Mucosa of gallbladder (tissue), 1 donor: ENCODE measurements around the gene ZBTB32. TPM values are rescaled to one million over a fixed set of nuclear protein-coding genes. Genes with fewer than 3 reads are reported as not detected.

ENCODE experiments used
- DNase-seq: peaks from one replicate; pipeline ENCODE4 v3.0.0-alpha.2; 2020; ENCODE audit warnings: low spot score
- total RNA-seq: library from RNA; stranded (reverse); gene quantifications from one replicate; pipeline ENCODE4 v1.2.1, GENCODE V29; 2021
- donor health status: DM: no; HTN: no; CAD: no.

The ZBTB32 gene
- total RNA-seq, 1 donor from 2014 or later, result 0.43 TPM

DNA sequence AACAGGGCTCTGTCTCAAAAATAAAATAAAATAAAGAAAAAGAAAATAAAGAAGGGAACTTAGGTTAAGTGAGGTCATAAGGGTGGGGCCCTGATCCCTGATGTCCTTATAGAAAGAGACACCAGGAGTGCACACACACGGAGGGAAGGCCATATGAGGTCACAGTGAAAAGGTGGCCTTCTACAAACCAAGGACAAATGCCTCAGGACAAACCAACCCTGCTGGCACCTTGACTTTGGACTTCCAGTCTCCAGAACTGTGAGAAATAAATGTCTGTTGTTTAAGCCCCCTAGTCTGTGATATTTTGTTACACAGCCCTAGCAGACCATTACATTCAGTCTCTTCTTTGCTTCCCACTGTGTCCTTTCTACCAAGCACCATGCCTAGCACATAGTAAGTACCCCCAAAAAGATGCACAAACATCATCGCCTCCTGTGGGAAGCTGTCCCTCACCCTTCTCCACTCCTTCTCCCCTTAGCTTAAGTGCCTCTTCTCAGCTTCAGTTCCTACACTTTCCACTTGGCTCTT lies 8.4 kb upstream of the ZBTB32 start:
- DNase-seq, result no peak

DNA sequence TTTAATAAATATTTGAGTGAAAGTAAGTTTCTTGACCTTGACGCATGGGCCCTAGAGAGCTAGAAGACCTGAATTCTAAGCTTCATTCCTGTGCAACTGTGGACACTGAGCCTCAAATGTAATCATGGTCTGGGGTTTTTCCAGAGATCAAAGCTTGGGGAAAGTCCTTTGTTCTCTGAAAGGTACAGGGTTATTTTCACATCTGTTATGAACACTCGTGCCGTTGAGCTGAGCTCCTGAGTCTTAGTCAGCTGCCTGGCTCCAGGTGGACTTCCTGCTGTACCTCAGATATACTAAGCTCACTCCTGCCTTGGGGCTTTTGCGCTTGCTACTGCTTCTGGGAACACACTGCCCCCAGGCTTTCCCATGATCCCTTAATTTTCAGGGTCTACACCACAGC lies 7.5 kb upstream of the ZBTB32 start:
- no peak for DNase-seq

- peak; percentile 96 for DNase-seq
Observed at GRCh38 chr19:35702223-35703012, 1.9 kb upstream of the ZBTB32 start.

DNA sequence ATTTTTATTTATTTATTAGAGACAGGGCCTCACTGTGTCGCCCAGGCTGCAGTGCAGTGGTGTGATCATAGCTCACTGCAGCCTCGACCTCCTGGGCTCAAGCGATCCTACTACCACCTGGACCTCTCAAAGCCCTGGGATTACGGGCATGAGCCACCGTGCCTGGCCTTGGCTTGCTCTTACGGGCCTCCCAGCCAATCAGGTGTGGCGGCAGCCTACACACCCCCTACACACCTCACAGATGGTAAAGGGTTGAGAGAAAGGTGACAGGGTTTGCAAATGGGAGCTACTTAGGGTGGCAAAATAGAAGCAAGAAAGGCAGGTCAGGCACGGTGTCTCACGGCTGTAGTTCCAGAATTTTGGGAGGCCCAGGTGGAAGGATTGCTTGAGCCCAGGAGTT lies 1.0 kb upstream of the ZBTB32 start:
- DNase-seq, result no peak

GRCh38 chr19:35708391-35708790 lies 4.0 kb downstream of the ZBTB32 start:
- DNase-seq, result no peak

GRCh38 chr19:35710784-35711723 lies 6.7 kb downstream of the ZBTB32 start:
- DNase-seq, result no peak

DNA sequence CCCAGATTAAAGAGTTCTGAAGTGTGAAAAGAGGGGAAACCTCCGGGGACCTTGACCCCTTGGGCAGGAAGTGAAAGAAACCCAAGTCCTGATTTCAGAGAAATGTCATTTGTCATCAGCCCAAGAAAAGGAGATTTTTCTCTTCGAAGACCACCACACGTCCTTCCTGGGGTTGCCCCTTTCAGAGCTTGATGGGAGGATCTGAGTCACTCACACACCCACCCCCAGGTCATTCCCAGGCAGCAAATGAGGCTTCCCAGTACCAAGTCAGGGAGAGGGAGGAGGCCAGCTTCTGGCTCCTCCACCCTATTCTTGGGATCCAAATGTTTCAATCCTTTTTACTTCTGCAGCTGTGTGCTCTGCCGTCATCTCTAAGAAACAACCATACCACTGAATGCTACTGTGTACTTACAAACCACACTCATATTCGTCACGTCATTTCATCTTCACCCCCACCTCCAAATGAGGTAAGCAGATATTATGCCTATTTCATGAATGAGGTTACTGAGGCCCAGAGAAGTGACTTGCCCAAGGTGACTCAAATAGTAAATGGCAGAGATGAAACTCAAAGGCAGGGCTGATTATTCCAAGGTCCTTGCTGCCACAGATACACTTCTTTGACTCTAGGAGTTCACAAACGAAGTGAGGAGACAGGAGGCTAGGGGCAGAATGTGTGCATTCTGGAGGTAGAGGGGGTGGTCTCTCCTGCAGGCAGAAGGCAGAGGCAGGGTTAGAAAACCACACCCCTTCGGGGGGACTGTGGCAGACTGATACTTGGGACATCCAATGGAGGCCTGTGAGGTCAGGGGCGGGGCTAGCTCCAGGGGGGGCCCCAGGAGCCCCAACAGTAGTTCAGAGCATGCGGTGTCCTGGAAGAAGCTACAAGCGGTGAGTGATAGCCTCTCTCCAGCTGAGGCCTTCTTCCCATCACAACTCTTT lies 8.5 kb downstream of the ZBTB32 start:
- DNase-seq, result no peak

GRCh38 chr19:35713506-35713850 lies 9.1 kb downstream of the ZBTB32 start:
- no peak for DNase-seq

DNA sequence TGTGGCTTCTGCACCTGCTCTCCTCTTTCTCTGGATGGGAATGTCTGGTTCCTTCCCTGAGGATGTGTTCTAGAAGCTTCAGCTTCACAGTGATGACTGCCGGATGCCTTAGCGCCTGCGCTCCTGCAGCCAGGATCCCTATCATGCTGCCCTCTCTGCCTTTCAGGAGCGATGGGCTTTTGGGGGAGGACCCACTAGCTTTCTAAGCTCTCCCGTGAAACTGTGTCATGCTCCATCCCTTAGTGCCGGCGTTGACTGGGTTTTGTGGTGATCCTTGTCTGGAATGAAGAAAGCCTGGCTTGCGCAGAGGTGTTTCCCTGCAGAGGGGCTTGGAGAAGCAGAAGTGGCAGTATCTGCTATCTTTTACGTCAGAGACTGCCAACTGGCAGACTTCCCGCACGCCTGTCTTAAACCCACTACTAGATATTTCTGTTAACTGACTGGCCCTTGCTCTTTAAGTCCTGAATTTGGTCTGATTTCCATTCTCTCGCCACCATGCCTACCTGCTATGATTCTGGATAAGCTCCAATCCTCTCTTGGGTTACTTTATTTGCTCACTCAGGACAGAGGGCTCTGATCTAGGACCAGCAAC lies 9.6 kb downstream of the ZBTB32 start:
- no peak for DNase-seq

- no peak for DNase-seq
Observed at GRCh38 chr19:35714601-35715354, 10.4 kb downstream of the ZBTB32 start.

- no peak for DNase-seq
Observed at GRCh38 chr19:35715355-35715809, 11.0 kb downstream of the ZBTB32 start.

GRCh38 chr19:35715981-35716800 lies 11.8 kb downstream of the ZBTB32 start:
- peak; percentile 39 for DNase-seq

DNA sequence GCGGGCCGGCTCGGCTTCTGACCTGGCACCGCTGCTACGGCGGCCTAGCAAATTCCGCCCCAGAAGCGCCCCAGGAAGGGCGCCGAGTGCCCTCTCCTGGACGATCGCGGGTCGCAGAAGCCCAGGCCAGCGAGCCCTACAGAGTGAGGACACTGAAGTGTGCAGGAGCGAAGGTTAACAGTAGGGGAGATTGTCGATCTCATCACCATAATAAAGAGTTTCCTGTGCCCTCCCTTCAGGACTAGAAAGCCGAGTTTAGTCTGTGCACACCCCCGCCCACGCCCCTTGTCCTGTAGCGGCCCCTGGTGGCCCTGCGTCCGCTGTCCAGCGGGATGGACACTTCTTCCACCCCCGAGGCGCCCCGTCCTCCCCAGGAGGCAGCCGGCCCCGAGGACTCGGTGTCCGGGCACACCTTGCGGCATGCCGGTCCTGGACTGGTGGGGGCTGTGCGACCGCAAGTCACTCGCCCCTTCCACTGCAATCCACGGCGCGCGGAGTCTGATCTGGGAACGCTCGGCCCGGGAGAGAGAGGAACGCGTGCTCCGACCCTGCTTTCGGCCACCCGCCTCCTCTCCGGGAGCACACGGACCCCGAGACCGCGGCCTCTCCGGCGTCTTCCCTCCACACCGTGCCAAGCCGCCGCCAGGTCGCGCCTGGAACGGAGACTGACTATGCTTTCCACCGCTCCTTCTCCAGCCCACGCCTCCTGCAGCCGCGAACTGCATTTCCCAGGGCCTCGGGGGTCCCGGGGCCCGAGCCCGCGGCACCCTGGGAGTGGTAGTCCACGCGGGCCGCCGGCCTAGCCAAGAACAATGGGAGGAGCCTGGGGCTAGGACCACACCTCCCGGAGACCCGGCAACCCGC lies 12.7 kb downstream of the ZBTB32 start:
- DNase-seq, result peak; percentile 95

DNA sequence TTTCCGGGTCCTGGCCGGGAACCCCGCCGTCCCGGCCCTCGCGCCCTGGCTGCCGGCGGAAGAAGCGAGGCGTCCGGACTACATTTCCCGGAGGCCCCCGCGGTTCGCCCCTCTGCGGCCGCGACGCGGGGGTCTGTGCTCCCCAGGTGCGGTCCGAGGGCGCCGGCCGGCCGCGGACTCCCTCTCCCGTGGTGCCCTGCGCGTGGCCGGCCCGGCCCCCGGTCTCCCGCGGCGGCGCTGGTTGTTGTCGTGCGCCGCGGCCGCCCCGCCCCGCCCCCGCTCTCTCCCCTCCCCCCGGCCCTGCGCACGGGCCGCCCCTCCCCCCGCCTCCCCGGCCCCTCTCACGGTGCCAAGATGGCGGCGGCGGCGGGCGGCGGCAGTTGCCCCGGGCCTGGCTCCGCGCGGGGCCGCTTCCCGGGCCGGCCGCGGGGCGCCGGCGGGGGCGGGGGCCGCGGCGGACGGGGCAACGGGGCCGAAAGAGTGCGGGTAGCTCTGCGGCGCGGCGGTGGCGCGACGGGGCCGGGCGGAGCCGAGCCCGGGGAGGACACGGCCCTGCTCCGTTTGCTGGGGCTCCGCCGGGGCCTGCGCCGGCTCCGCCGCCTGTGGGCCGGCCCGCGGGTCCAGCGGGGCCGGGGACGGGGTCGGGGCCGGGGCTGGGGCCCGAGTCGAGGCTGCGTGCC lies 13.4 kb downstream of the ZBTB32 start, which contains the start of gene KMT2B:
Gene KMT2B (plus strand): TSS at position 339 of the 680 bp plus-strand sequence. CDS start 16 bp downstream, at position 355.
- no peak for DNase-seq

DNA sequence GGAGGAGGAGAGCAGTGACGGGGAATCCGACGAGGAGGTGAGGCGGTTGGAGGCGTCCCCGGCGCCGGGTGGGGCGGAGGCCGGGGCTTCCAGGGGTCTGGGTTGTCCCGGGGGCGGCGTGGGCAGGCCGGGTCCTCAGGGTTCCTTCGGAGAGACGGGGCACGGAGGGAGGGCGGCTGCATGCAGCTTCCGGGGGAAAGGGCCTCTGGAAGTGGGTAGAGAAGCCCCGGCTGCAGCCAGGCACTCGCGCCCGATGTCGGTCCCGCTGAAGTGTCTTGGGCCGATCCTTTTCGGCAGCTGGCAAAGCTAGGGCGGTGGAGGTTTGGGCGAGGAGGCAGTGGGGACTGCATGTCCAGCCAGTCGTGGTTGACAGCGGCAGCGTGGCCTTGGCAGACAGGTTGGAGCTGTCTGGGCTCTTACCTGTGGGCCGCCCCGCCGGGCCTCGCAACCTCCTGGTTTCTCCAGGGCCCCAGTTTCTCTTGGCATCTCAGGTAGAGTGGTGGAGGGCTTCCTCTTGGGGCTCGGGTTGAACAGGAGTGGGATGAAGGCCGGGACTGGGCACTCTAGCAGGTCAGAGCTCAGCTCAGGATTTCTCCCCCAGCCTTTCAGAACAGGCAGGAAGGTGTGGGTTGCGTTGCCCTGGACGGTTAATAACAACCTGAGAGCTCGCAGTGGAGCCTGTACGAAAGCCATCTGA lies 14.1 kb downstream of the ZBTB32 start:
- DNase-seq, result no peak

DNA sequence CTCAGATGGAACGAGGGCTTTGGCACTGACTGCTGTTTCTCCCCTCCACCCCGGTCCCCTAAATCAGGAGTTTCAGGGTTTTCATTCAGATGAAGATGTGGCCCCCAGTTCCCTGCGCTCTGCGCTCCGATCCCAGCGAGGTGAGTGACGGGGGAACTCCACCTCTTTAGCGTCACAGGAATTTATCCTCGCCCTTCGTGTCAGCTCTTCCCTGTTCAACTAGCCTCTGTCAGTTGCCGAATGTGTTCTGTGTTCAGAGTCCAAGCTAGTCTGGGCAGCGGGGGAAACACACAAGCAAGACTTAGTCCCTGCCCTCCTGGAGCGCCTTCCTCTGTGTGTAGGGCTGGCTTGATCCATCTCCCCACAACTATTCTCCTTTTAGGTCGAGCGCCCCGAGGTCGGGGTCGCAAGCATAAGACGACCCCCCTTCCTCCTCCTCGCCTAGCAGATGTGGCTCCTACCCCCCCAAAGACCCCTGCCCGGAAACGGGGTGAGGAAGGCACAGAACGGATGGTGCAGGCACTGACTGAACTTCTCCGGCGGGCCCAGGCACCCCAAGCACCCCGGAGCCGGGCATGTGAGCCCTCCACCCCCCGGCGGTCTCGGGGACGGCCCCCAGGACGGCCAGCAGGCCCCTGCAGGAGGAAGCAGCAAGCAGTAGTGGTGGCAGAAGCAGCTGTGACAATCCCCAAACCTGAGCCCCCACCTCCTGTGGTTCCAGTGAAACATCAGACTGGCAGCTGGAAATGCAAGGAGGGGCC lies 15.2 kb downstream of the ZBTB32 start:
- no peak for DNase-seq
